SH-SY5Y (cell line): Measurements from ENCODE around the gene PCSK5.

Source experiments
- GATA2 ChIP-seq: IDR thresholded peaks from 2 replicates; pipeline ENCODE4 v1.6.1; 2011; ENCODE audit warnings: mild to moderate bottlenecking, low read depth, low read length
- GATA3 ChIP-seq: IDR thresholded peaks from 2 replicates; pipeline ENCODE4 v1.6.1; 2011; ENCODE audit warnings: low read depth, mild to moderate bottlenecking, low read length, moderate library complexity

GRCh38 chr9:76114144-76114543 is 223.7 kb downstream of the PCSK5 start:
- TF ChIP-seq GATA3, result no peak
- no peak for TF ChIP-seq GATA2
